ENCODE data around the gene BACE2. TPM values are rescaled to one million over a fixed set of nuclear protein-coding genes. Genes with fewer than 3 reads are reported as not detected.

The BACE2 gene
- total and polyA plus RNA-seq, 12 donors, result 4.5 to 36.5 (median 15.1) TPM

- ATAC-seq, result no peak
- intact Hi-C loops (cut with DNase I), result no loop called here
Measured at GRCh38 chr21:41201385-41201784, 33.4 kb downstream of the BACE2 start.

DNA sequence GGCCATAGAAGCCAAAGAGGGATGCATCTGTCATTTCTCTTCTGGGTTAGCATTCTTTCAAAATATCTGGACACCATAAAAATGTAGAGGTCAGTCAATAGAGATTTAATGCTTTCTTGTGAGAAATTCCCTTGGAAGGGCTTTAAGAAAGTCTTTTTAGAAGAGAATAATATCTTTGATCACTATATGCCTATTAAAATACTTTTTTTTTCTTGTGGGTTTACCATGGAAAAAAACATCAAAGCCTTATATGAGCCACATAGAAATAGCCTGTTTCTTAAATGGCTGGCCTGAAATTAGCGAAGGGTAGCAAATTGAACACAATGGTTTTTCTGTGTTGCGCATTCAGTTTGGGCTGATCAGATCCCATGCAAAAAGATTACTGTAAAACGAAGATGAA is 36.8 kb downstream of the BACE2 start:
- 96 to 98% methylated on average over 3 of the region's 3 CpGs for WGBS, 2 donors
- no peak overlapping the region for H3K27ac ChIP-seq
- ATAC-seq, result no peak
- H3K4me1 ChIP-seq, result peaks cover 0 to 22% (median 15%) of the 10 kb centered on the region in 9 donors
- no peak for DNase-seq
- TF ChIP-seq, protein P1, sequence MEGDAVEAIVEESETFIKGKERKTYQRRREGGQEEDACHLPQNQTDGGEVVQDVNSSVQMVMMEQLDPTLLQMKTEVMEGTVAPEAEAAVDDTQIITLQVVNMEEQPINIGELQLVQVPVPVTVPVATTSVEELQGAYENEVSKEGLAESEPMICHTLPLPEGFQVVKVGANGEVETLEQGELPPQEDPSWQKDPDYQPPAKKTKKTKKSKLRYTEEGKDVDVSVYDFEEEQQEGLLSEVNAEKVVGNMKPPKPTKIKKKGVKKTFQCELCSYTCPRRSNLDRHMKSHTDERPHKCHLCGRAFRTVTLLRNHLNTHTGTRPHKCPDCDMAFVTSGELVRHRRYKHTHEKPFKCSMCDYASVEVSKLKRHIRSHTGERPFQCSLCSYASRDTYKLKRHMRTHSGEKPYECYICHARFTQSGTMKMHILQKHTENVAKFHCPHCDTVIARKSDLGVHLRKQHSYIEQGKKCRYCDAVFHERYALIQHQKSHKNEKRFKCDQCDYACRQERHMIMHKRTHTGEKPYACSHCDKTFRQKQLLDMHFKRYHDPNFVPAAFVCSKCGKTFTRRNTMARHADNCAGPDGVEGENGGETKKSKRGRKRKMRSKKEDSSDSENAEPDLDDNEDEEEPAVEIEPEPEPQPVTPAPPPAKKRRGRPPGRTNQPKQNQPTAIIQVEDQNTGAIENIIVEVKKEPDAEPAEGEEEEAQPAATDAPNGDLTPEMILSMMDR (IDR thresholded peaks at IDR 0.05), result no peak
- no peaks in the 10 kb centered on the region for H3K9me3 ChIP-seq
- no peak overlapping the region for H3K4me3 ChIP-seq
- intact Hi-C loops (cut with DNase I), result no loop called here
- no peaks in the 10 kb centered on the region for H3K27me3 ChIP-seq
- H3K36me3 ChIP-seq, result peaks cover 0 to 6% (median 0%) of the 10 kb centered on the region in 9 donors

More at GRCh38 chr21:41201385-41201784, 33.4 kb downstream of the BACE2 start:
- whole genome bisulfite sequencing, 2 donors, result 89 to 92% methylated on average over 5 of the region's 5 CpGs
- Histone ChIP-seq H3K9me3 (no peaks in the 10 kb centered on the region), H3K27me3 (no peaks in the 10 kb centered on the region), H3K36me3 (peaks cover 0 to 6% (median 0%) of the 10 kb centered on the region in 9 donors), H3K27ac (no peak overlapping the region), H3K4me3 (no peak overlapping the region), H3K4me1 (no peaks in the 10 kb centered on the region)
- TF ChIP-seq, protein P1 (IDR thresholded peaks at IDR 0.05), result no peak
- DNase-seq, result no peak

- peak; percentile 60 to 69 for DNase-seq
- peak overlapping the region in 9 of 10 donors; percentile 16 to 69 (median 58) for H3K27ac ChIP-seq
- WGBS, 2 donors, result 45 to 53% methylated on average over 17 of the region's 17 CpGs
- H3K27me3 ChIP-seq, result no peaks in the 10 kb centered on the region
- H3K4me3 ChIP-seq, result peak overlapping the region in 7 of 10 donors; percentile 8 to 34 (median 18)
- peak; percentile 71 to 94 (median 86) for ATAC-seq
- peaks cover 0 to 9% (median 0%) of the 10 kb centered on the region in 9 donors for H3K36me3 ChIP-seq
- intact Hi-C loops (cut with DNase I), result no loop called here
- peaks cover 0 to 25% (median 15%) of the 10 kb centered on the region in 9 donors for H3K4me1 ChIP-seq
- no peaks in the 10 kb centered on the region for H3K9me3 ChIP-seq
- TF ChIP-seq, protein P1 (IDR thresholded peaks at IDR 0.05), result no peak
Measured at GRCh38 chr21:41207401-41208375, 39.7 kb downstream of the BACE2 start.

DNA sequence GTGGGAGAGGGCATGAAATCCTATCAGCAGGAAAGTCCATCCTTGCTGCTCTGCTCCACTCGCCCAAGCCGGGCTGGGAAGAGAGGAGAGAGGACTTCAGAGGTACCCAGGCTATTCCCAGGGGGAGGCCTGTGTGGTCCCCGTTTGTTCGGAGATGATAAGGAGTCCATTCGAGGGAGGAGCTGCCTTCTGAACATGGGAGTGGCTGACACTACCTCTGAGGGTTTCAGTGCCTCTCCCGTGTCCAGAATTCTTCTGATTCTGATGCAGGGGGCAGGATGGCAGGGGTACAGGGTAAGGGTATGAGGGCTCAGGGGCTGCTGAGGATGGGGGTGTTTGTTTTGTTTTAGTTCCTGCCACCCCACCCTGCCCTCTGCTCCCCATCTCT is 40.4 kb downstream of the BACE2 start:
- Histone ChIP-seq H3K9me3 (no peaks in the 10 kb centered on the region), H3K4me3 (no peak overlapping the region), H3K27ac (peak overlapping the region in 6 of 10 donors; percentile 42 to 69 (median 59)), H3K27me3 (no peaks in the 10 kb centered on the region), H3K4me1 (peaks cover 0 to 31% (median 15%) of the 10 kb centered on the region in 9 donors), H3K36me3 (peaks cover 0 to 9% (median 0%) of the 10 kb centered on the region in 9 donors)
- intact Hi-C loops (cut with DNase I), result no loop called here
- WGBS, 2 donors, result 80 to 83% methylated on average over 6 of the region's 6 CpGs
- ATAC-seq, result peak in 3 of 8 donors; percentile 4 to 20 (median 15)
- TF ChIP-seq, protein P1 (IDR thresholded peaks at IDR 0.05), result no peak
- no peak for DNase-seq

All from heart right ventricle (tissue), 16 donors.